GM23248 (cell line): ENCODE measurements around the gene KRTAP9-1. TPM values are rescaled to one million over a fixed set of nuclear protein-coding genes. Genes with fewer than 3 reads are reported as not detected.
"Not testable (repeated sequence)": the region's sequence is repeated elsewhere in the genome, so short reads cannot be mapped to it uniquely, and the experiment has no call there.

Experiments
- DNase-seq: peaks from one replicate; pipeline ENCODE4 v3.0.0-alpha.2; 2015
- H2AFZ ChIP-seq: fragments of 200-600 bp; sonication (generic); 2 replicates; pipeline ENCODE4 v1.6.1; 2016; ENCODE audit warnings: antibody characterized with exemption
- H3F3A ChIP-seq: fragments of 200-600 bp; sonication (generic); 2 replicates; pipeline ENCODE4 v1.6.1; 2016; ENCODE audit warnings: mild to moderate bottlenecking, antibody characterized with exemption, mixed run types; ENCODE audit not compliant: insufficient read depth
- H3K27ac ChIP-seq: fragments of 200-600 bp; sonication (generic); 2 replicates; pipeline ENCODE4 v1.5.1; 2016; ENCODE audit warnings: mild to moderate bottlenecking
- H3K27me3 ChIP-seq: fragments of 200-600 bp; sonication (generic); replicated peaks from 2 replicates; pipeline ENCODE4 v1.6.1; 2016; ENCODE audit warnings: mild to moderate bottlenecking; ENCODE audit not compliant: insufficient read depth
- H3K36me3 ChIP-seq: fragments of 200-600 bp; sonication (generic); 2 replicates; pipeline ENCODE4 v1.6.1; 2016; ENCODE audit warnings: low read depth, mild to moderate bottlenecking
- H3K4me1 ChIP-seq: fragments of 200-600 bp; sonication (generic); 2 replicates; pipeline ENCODE4 v1.6.1; 2016; ENCODE audit warnings: mild to moderate bottlenecking; ENCODE audit not compliant: insufficient read depth
- H3K4me2 ChIP-seq: fragments of 200-600 bp; sonication (generic); one replicate; pipeline ENCODE4 v1.6.1; 2016; ENCODE audit warnings: mild to moderate bottlenecking; ENCODE audit not compliant: unreplicated experiment
- H3K4me3 ChIP-seq: fragments of 200-600 bp; sonication (generic); 2 replicates; pipeline ENCODE4 v1.5.1; 2016; ENCODE audit warnings: mild to moderate bottlenecking
- H3K79me2 ChIP-seq: fragments of 200-600 bp; sonication (generic); 2 replicates; pipeline ENCODE4 v1.6.1; 2016; ENCODE audit warnings: mild to moderate bottlenecking; ENCODE audit not compliant: insufficient read depth
- H3K9ac ChIP-seq: fragments of 200-600 bp; sonication (generic); 2 replicates; pipeline ENCODE4 v1.6.1; 2016; ENCODE audit warnings: mild to moderate bottlenecking
- H3K9me2 ChIP-seq: fragments of 200-600 bp; sonication (generic); 2 replicates; pipeline ENCODE4 v1.6.1; 2016; ENCODE audit warnings: mixed run types, mild to moderate bottlenecking, moderate library complexity; ENCODE audit not compliant: insufficient read depth
- H3K9me3 ChIP-seq: fragments of 200-600 bp; sonication (generic); one replicate; pipeline ENCODE4 v1.6.1; 2017; ENCODE audit warnings: low read depth
- H4K20me1 ChIP-seq: fragments of 200-600 bp; sonication (generic); 2 replicates; pipeline ENCODE4 v1.6.0; 2016; ENCODE audit not compliant: insufficient read depth
- WGBS, 2 experiments: methylation state at CpG; one replicate each; pipeline ENCODE4 v1.1.6; 2015 to 2017; ENCODE audit warnings: low lambda C conversion rate in 2 of 2, low coverage in 1 of 2; ENCODE audit errors: missing lambda C conversion rate in 2 of 2; 5-methylcytosine and 5-hydroxymethylcytosine counted together
- in situ Hi-C: fragments of 300-500 bp; cut with MboI; formaldehyde crosslinking; loops from 2 replicates; pipeline ENCODE4 v1.15.0; 2020
- polyA plus RNA-seq: library from polyadenylated mRNA; unstranded; fragments of >200 nt; fragmentation: Nextera tagmentation; extraction: Ambion mirVana; gene quantifications from 2 replicates; pipeline ENCODE4 v1.2.1, GENCODE V29; 2016
- small RNA-seq: library from RNA; depleted of rRNA; stranded (forward); fragments of <200 nt; gene quantifications from one replicate; pipeline ENCODE3, GENCODE V24; 2014; ENCODE audit warnings: low read depth, low replicate concordance
- total RNA-seq: library from RNA; depleted of rRNA; stranded (reverse); fragments of >200 nt; shearing (Covaris generic); gene quantifications from 2 replicates; pipeline ENCODE4 v1.2.3, GENCODE V29; 2014; rRNA removed

The KRTAP9-1 gene
- total and polyA plus RNA-seq, 2 experiments from 2014 or later = not detected

- H2AFZ ChIP-seq, H3K36me3 ChIP-seq, DNase-seq, H3K9ac ChIP-seq, H3K9me2 ChIP-seq, H3K4me1 ChIP-seq, H3K27ac ChIP-seq, H3K27me3 ChIP-seq, H3K4me2 ChIP-seq, H3K4me3 ChIP-seq, H3F3A ChIP-seq, H3K79me2 ChIP-seq, H3K9me3 ChIP-seq, in situ Hi-C loops, H4K20me1 ChIP-seq: not testable (repeated sequence)
- 23 to 51% methylated on average over 2 to 3 of the region's 3 CpGs for WGBS, 2 experiments
Measured at GRCh38 chr17:41237949-41238437, 48.3 kb downstream of the KRTAP9-1 start, which contains the start of gene KRTAP9-8. KRTAP9-8 (plus strand) TSS chr17:41237999; CDS start chr17:41238052, 53 bp downstream.

Small RNA genes lying within 50 kb of the gene (small RNA-seq; reads per million reads assigned to genes)
- not detected for gene KRTAP4-17P

Other genes starting within 250 kb of the KRTAP9-1 start
Only the 30 nearest of the 40 such genes appear.
- gene KRTAP1-4, start 159.7 kb upstream of the KRTAP9-1 start, total RNA-seq = not detected in 2 replicates
- gene KRTAP1-4, start 159.7 kb upstream of the KRTAP9-1 start, polyA plus RNA-seq = not detected in 2 replicates
- gene KRTAP1-3, start 155.0 kb upstream of the KRTAP9-1 start, total RNA-seq = not detected in 2 replicates
- not detected in 2 replicates for gene KRTAP1-3, start 155.0 kb upstream of the KRTAP9-1 start, polyA plus RNA-seq
- 1.6 and 4.2 TPM in 2 replicates for gene KRTAP1-1, start 148.4 kb upstream of the KRTAP9-1 start, total RNA-seq
- 2.6 and 3.3 TPM in 2 replicates for gene KRTAP1-1, start 148.4 kb upstream of the KRTAP9-1 start, polyA plus RNA-seq
- gene KRTAP2-1, start 142.6 kb upstream of the KRTAP9-1 start, total RNA-seq = not detected in 2 replicates
- not detected in 2 replicates for gene KRTAP2-1, start 142.6 kb upstream of the KRTAP9-1 start, polyA plus RNA-seq
- gene KRTAP2-2, start 134.7 kb upstream of the KRTAP9-1 start, total RNA-seq = not detected in 2 replicates
- gene KRTAP2-2, start 134.7 kb upstream of the KRTAP9-1 start, polyA plus RNA-seq = 0.51 and 0.74 TPM in 2 replicates
- 0.38 and 13.4 TPM in 2 replicates for gene KRTAP2-3, start 129.8 kb upstream of the KRTAP9-1 start, total RNA-seq
- gene KRTAP2-3, start 129.8 kb upstream of the KRTAP9-1 start, polyA plus RNA-seq = 54.3 and 55.2 TPM in 2 replicates
- gene KRTAP2-4, start 124.0 kb upstream of the KRTAP9-1 start, total RNA-seq = not detected in 2 replicates
- gene KRTAP2-4, start 124.0 kb upstream of the KRTAP9-1 start, polyA plus RNA-seq = not detected in 2 replicates
- gene KRTAP4-7, start 105.7 kb upstream of the KRTAP9-1 start, total RNA-seq = not detected in 2 replicates
- not detected in 2 replicates for gene KRTAP4-7, start 105.7 kb upstream of the KRTAP9-1 start, polyA plus RNA-seq
- not detected in 2 replicates for gene KRTAP4-8, start 91.7 kb upstream of the KRTAP9-1 start, total RNA-seq
- gene KRTAP4-8, start 91.7 kb upstream of the KRTAP9-1 start, polyA plus RNA-seq = 0.20 TPM in 1 of 2 replicates, not detected in the other
- not detected in 2 replicates for gene KRTAP4-16, start 87.7 kb upstream of the KRTAP9-1 start, total RNA-seq
- gene KRTAP4-16, start 87.7 kb upstream of the KRTAP9-1 start, polyA plus RNA-seq = not detected in 2 replicates
- not detected in 2 replicates for gene KRTAP4-9, start 84.5 kb upstream of the KRTAP9-1 start, total RNA-seq
- 0.49 and 0.51 TPM in 2 replicates for gene KRTAP4-9, start 84.5 kb upstream of the KRTAP9-1 start, polyA plus RNA-seq
- gene KRTAP4-11, start 71.5 kb upstream of the KRTAP9-1 start, total RNA-seq = not detected in 2 replicates
- gene KRTAP4-11, start 71.5 kb upstream of the KRTAP9-1 start, polyA plus RNA-seq = 0.29 TPM in 1 of 2 replicates, not detected in the other
- gene KRTAP4-12, start 65.7 kb upstream of the KRTAP9-1 start, total RNA-seq = not detected in 2 replicates
- 1.7 and 1.8 TPM in 2 replicates for gene KRTAP4-12, start 65.7 kb upstream of the KRTAP9-1 start, polyA plus RNA-seq
- gene KRTAP4-6, start 49.3 kb upstream of the KRTAP9-1 start, total RNA-seq = not detected in 2 replicates
- gene KRTAP4-6, start 49.3 kb upstream of the KRTAP9-1 start, polyA plus RNA-seq = not detected in 2 replicates
- not detected in 2 replicates for gene KRTAP4-5, start 40.1 kb upstream of the KRTAP9-1 start, total RNA-seq
- not detected in 2 replicates for gene KRTAP4-5, start 40.1 kb upstream of the KRTAP9-1 start, polyA plus RNA-seq
- gene KRTAP4-4, start 29.1 kb upstream of the KRTAP9-1 start, total RNA-seq = not detected in 2 replicates
- not detected in 2 replicates for gene KRTAP4-4, start 29.1 kb upstream of the KRTAP9-1 start, polyA plus RNA-seq
- not detected in 2 replicates for gene KRTAP4-3, start 21.7 kb upstream of the KRTAP9-1 start, total RNA-seq
- not detected in 2 replicates for gene KRTAP4-3, start 21.7 kb upstream of the KRTAP9-1 start, polyA plus RNA-seq
- gene KRTAP4-2, start 11.7 kb upstream of the KRTAP9-1 start, total RNA-seq = not detected in 2 replicates
- not detected in 2 replicates for gene KRTAP4-2, start 11.7 kb upstream of the KRTAP9-1 start, polyA plus RNA-seq
- gene KRTAP4-1, start 5.0 kb upstream of the KRTAP9-1 start, total RNA-seq = 0.76 TPM in 1 of 2 replicates, not detected in the other
- not detected in 2 replicates for gene KRTAP4-1, start 5.0 kb upstream of the KRTAP9-1 start, polyA plus RNA-seq
- gene KRTAP9-2, start 36.8 kb downstream of the KRTAP9-1 start, total RNA-seq = not detected in 2 replicates
- gene KRTAP9-2, start 36.8 kb downstream of the KRTAP9-1 start, polyA plus RNA-seq = not detected in 2 replicates
- not detected in 2 replicates for gene KRTAP9-3, start 42.6 kb downstream of the KRTAP9-1 start, total RNA-seq
- gene KRTAP9-3, start 42.6 kb downstream of the KRTAP9-1 start, polyA plus RNA-seq = not detected in 2 replicates
- gene KRTAP9-8, start 48.1 kb downstream of the KRTAP9-1 start, total RNA-seq = not detected in 2 replicates
- gene KRTAP9-8, start 48.1 kb downstream of the KRTAP9-1 start, polyA plus RNA-seq = not detected in 2 replicates
- not detected in 2 replicates for gene KRTAP9-4, start 59.8 kb downstream of the KRTAP9-1 start, total RNA-seq
- not detected in 2 replicates for gene KRTAP9-4, start 59.8 kb downstream of the KRTAP9-1 start, polyA plus RNA-seq
- gene KRTAP9-9, start 65.5 kb downstream of the KRTAP9-1 start, total RNA-seq = not detected in 2 replicates
- not detected in 2 replicates for gene KRTAP9-9, start 65.5 kb downstream of the KRTAP9-1 start, polyA plus RNA-seq
- gene KRTAP9-6, start 75.5 kb downstream of the KRTAP9-1 start, total RNA-seq = not detected in 2 replicates
- gene KRTAP9-6, start 75.5 kb downstream of the KRTAP9-1 start, polyA plus RNA-seq = not detected in 2 replicates
- not detected in 2 replicates for gene KRTAP9-7, start 85.8 kb downstream of the KRTAP9-1 start, total RNA-seq
- gene KRTAP9-7, start 85.8 kb downstream of the KRTAP9-1 start, polyA plus RNA-seq = not detected in 2 replicates
- gene KRTAP29-1, start 113.0 kb downstream of the KRTAP9-1 start, total RNA-seq = not detected in 2 replicates
- gene KRTAP29-1, start 113.0 kb downstream of the KRTAP9-1 start, polyA plus RNA-seq = not detected in 2 replicates
- gene KRTAP16-1, start 119.4 kb downstream of the KRTAP9-1 start, total RNA-seq = not detected in 2 replicates
- gene KRTAP16-1, start 119.4 kb downstream of the KRTAP9-1 start, polyA plus RNA-seq = not detected in 2 replicates
- gene KRTAP17-1, start 125.8 kb downstream of the KRTAP9-1 start, total RNA-seq = not detected in 2 replicates
- gene KRTAP17-1, start 125.8 kb downstream of the KRTAP9-1 start, polyA plus RNA-seq = not detected in 2 replicates
- gene KRT33A, start 160.9 kb downstream of the KRTAP9-1 start, total RNA-seq = not detected in 2 replicates
- gene KRT33A, start 160.9 kb downstream of the KRTAP9-1 start, polyA plus RNA-seq = not detected in 2 replicates